Left lung (tissue), 10 donors: Measurements from ENCODE around the gene EXOC3. TPM values are rescaled to one million over a fixed set of nuclear protein-coding genes. Genes with fewer than 3 reads are reported as not detected.

Source experiments
- ATAC-seq: fragments of 200-7000 bp; cut with Tn5 transposase; one replicate; pipeline ENCODE4 v1.9.1; 2020; ENCODE audit warnings: moderate library complexity
- DNase-seq, 4 donors: peaks; one replicate each; pipeline ENCODE4 v3.0.0-alpha.2; 2013 to 2020
- H3K27ac ChIP-seq, 2 donors: fragments of 200-600 bp; sonication (generic) in 1 of 2; one replicate each; pipeline versions ENCODE4 v1.5.0 to v1.8.0; 2020 to 2021
- H3K27me3 ChIP-seq, 2 donors: fragments of 200-600 bp; sonication (generic) in 1 of 2; one replicate each; pipeline versions ENCODE4 v1.5.0 to v1.8.0; 2020 to 2021
- H3K36me3 ChIP-seq, 2 donors: fragments of 200-600 bp; sonication (generic) in 1 of 2; one replicate each; pipeline versions ENCODE4 v1.5.0 to v1.8.0; 2020 to 2021
- H3K4me1 ChIP-seq, 2 donors: fragments of 200-600 bp; one replicate each; pipeline ENCODE4 v1.8.0; 2021
- H3K4me3 ChIP-seq, 2 donors: fragments of 200-600 bp; sonication (generic) in 1 of 2; one replicate each; pipeline versions ENCODE4 v1.5.0 to v1.8.0; 2020 to 2021; ENCODE audit warnings: mild to moderate bottlenecking in 1 of 2
- H3K9me3 ChIP-seq, 2 donors: fragments of 200-600 bp; sonication (generic) in 1 of 2; one replicate each; pipeline versions ENCODE4 v1.5.0 to v1.8.0; 2020 to 2021
- CTCF ChIP-seq, 2 donors: fragments of 200-600 bp; sonication (generic) in 1 of 2; IDR thresholded peaks; one replicate each; pipeline versions ENCODE4 v1.5.0 to v1.8.0; 2021; ENCODE audit warnings: antibody characterized with exemption in 2 of 2
- intact Hi-C, 2 donors: fragments of 100-400 bp; cut with DNase I; formaldehyde crosslinking; loops; one replicate each; pipeline versions ENCODE4 v1.11.2 to v1.14.2; 2022
- polyA plus RNA-seq, 6 donors: library from polyadenylated mRNA; unstranded; fragments of 120-200 nt; gene quantifications; one replicate each; pipeline ENCODE4 v1.2.1, GENCODE V29; 2013; ENCODE audit not compliant: insufficient read length in 6 of 6
- total RNA-seq, 2 donors: library from RNA; stranded (reverse); fragmentation: NEBNext Ultra II Directional; extraction: Animal tissue kit (Norgen Biotek cat#: 25700); gene quantifications; one replicate each; pipeline ENCODE4 v1.2.1, GENCODE V29; 2021
- donor health status: DM: no; HTN: yes; CAD: no.
- donor health status: DM: no; HTN: no; CAD: no.

EXOC3 gene
- total and polyA plus RNA-seq, 8 donors, result 43.8 to 62.4 (median 57.0) TPM

DNA sequence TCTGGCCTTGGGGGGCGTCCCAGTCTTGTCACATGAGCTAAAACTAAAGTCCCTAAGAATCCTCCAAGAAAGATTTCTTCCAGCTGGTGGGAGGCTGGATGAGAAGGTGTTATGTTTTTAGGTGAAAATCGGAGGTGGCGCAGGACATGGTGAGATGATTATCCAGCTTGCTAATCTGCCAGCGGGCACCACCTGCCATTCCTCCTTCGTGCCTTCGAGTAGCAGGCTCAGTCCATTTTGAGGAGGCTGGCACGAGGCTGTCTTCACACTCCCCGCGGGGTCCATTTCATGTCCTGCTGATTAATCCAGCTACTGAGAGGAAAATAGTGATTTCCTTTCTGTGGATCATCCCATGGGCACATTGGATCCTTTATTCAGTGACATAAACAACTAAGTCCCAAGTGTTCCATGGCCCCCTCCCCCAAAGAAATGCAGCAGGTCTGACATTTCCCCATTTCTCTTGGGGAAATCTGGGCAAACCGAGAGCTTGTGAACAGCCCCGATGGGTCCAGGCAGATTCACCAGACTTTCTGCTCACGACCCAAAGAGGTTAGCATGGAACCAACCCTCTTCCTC lies 38.2 kb upstream of the EXOC3 start:
- Histone ChIP-seq H3K4me3 (no peak overlapping the region), H3K27me3 (peaks cover 5 to 6% of the 10 kb centered on the region in 2 donors), H3K9me3 (no peaks in the 10 kb centered on the region), H3K4me1 (peaks cover 6 to 8% of the 10 kb centered on the region in 2 donors), H3K27ac (no peak overlapping the region), H3K36me3 (no peaks in the 10 kb centered on the region)
- DNase-seq (no peak), ATAC-seq (no peak)
- no peak for TF ChIP-seq CTCF (IDR thresholded peaks at IDR 0.05)
- intact Hi-C loops, result no loop called here

DNA sequence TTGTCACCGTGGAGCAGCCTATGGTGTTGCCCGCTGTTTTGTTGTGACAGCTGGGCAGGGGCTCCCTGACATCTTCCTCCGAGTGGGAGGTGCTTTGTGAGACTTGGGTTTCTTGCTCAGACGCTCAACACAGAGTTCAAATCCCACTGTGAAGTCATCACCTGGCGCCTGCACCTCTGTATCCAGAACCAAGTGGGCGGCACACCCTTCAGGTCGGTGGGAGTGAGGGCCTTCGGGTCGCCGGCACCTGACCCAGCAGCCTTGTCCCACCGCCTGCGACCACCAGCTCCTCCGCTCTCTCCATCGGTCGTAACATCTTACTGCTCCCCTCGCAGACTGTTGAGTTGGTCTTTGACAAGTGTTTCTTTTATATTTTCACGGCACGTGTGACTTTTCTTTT lies 37.6 kb upstream of the EXOC3 start:
- ATAC-seq, result no peak
- no peaks in the 10 kb centered on the region for H3K9me3 ChIP-seq
- peaks cover 0 to 5% of the 10 kb centered on the region in 2 donors for H3K27me3 ChIP-seq
- no peak for DNase-seq
- H3K27ac ChIP-seq, result no peak overlapping the region
- H3K4me1 ChIP-seq, result peaks cover 1 to 2% of the 10 kb centered on the region in 2 donors
- H3K36me3 ChIP-seq, result no peaks in the 10 kb centered on the region
- intact Hi-C loops, result no loop called here
- no peak overlapping the region for H3K4me3 ChIP-seq
- no peak for TF ChIP-seq CTCF (IDR thresholded peaks at IDR 0.05)

DNA sequence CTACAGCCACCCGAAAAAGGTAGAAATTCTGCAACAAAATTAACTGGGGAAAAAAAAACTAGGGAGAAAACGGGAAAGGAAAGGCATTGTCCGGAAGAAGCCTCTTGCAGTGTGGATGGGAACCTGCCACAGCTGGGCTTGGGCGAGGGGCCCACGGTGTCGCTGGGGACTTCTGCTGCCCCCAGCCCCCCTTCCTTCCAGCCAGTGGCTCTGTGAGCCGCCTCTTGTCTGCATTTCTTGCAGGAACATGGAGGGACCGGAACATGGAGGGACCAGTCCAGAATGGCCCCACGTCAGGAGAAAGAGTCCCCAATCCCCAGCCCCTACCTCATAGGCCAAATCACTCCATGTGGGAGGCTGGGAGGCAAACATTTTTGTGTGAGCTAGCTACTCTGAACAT lies 36.9 kb upstream of the EXOC3 start:
- H3K27ac ChIP-seq, result no peak overlapping the region
- no peak overlapping the region for H3K4me3 ChIP-seq
- no peaks in the 10 kb centered on the region for H3K4me1 ChIP-seq
- intact Hi-C loops, result no loop called here
- DNase-seq, result peak in 1 of 4 donors; percentile 59
- H3K9me3 ChIP-seq, result no peaks in the 10 kb centered on the region
- ATAC-seq, result no peak
- H3K36me3 ChIP-seq, result no peaks in the 10 kb centered on the region
- no peak for TF ChIP-seq CTCF (IDR thresholded peaks at IDR 0.05)
- no peaks in the 10 kb centered on the region for H3K27me3 ChIP-seq

- Histone ChIP-seq H3K27me3 (no peaks in the 10 kb centered on the region), H3K9me3 (no peaks in the 10 kb centered on the region), H3K27ac (no peak overlapping the region), H3K4me1 (no peaks in the 10 kb centered on the region), H3K36me3 (no peaks in the 10 kb centered on the region), H3K4me3 (no peak overlapping the region)
- no peak for TF ChIP-seq CTCF (IDR thresholded peaks at IDR 0.05)
- DNase-seq (no peak), ATAC-seq (no peak)
- intact Hi-C loops, result no loop called here
Observed at GRCh38 chr5:407051-407450, 35.9 kb upstream of the EXOC3 start.

DNA sequence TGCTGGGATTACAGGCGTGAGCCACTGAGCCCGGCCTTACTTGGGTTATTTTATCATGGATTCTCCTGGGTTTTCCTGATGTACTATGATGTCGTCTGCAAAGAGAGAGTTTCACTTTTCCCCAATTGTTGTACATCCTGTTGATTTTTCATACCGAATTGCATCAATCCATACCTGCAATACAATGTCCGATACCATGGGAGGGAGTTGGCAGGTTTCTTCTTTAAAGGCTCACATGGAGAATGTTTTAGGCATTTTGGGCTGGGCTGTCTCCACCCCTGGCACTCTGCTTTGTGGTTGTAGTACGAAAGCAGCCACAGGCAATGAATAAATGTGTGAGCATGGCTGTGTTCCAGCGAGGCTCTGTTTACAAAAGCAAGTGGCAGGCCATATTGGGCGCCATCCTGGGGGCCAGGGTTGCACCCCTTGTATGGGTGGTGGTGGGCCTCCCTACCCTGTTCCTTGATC lies 35.1 kb upstream of the EXOC3 start:
- ATAC-seq, result no peak
- H3K27me3 ChIP-seq, result no peaks in the 10 kb centered on the region
- no peak overlapping the region for H3K27ac ChIP-seq
- H3K36me3 ChIP-seq, result no peaks in the 10 kb centered on the region
- no peaks in the 10 kb centered on the region for H3K4me1 ChIP-seq
- DNase-seq, result no peak
- no peak for TF ChIP-seq CTCF (IDR thresholded peaks at IDR 0.05)
- no peaks in the 10 kb centered on the region for H3K9me3 ChIP-seq
- intact Hi-C loops, result no loop called here
- no peak overlapping the region for H3K4me3 ChIP-seq
